AML-193 (cell line): ENCODE measurements around the gene SMIM12.
A peak's percentile ranks its signal among the peaks of the same experiment; 100 is the strongest.

ENCODE experiments used
- DNase-seq, 2 experiments: peaks; one replicate each; lab custom pipeline; 2025; lab: John Stamatoyannopoulos, UW

Gene SMIM12

GRCh38 chr1:34872133-34872503 lies 12.6 kb upstream of the SMIM12 start:
- DNase-seq, result no peak

GRCh38 chr1:34871443-34872132 lies 12.0 kb upstream of the SMIM12 start:
- DNase-seq, result no peak

DNA sequence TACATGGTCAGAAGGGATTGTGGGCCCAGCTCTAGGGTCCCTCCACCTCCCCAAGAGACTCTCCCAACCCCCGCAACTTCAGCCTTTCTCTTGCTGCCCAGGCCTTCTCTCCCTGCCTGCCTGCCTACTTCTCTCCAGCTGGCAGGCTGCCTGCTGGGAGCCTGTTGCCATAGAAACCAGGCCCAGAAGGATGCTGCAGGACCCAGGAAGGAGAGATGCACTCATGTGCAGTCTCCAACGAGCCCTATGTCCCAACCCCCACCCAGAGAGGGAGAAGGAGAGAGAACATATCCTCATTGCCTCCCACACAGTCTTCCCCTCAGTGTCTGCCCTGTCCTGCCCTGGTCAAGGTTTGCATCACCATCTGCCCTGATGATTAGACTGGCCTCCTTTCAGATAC lies 10.8 kb upstream of the SMIM12 start:
- DNase-seq, result no peak

- no peak for DNase-seq
Observed at GRCh38 chr1:34869760-34870159, 10.2 kb upstream of the SMIM12 start.

GRCh38 chr1:34868230-34869049 lies 8.9 kb upstream of the SMIM12 start:
- DNase-seq, result no peak

DNA sequence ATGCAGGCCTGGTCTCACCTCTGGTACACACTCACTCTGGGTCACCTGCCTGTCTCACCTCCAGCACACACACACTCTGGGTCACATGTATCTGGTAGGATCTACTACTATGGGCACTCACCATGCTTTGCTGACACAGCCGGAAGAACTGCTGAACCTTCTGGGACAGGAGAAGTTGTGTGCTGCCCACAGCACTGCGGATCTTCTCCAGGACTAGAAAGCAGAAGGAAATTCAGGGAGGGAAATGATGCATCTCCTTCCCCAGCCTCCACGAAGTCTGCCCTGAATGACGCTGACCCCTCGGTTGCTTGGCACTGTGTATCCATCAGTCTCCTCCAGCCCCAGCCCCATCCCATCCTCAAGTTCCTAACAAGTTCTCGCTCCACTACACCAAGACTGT lies 7.9 kb upstream of the SMIM12 start:
- DNase-seq, result peak; percentile 45 to 49

DNA sequence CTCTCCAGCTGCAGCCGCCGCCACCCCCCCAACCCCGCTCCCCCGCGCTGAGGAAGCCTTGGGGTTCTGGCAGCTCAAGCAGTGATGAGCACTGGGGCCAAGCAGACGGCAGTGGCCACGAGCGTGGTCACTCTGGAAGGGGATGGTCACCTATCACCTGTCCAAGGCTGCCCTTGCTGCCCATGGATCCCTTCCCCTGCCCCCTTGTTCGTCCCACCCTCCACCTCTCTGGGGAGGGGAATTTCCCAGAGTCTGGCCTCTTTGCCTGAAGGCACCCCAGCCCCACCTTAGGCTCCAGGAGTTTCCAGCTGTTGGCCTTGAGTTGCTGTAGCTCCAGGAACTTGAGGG lies 7.2 kb upstream of the SMIM12 start:
- DNase-seq, result no peak

- peak; percentile 59 to 71 for DNase-seq
Observed at GRCh38 chr1:34865981-34866761, 6.6 kb upstream of the SMIM12 start.

DNA sequence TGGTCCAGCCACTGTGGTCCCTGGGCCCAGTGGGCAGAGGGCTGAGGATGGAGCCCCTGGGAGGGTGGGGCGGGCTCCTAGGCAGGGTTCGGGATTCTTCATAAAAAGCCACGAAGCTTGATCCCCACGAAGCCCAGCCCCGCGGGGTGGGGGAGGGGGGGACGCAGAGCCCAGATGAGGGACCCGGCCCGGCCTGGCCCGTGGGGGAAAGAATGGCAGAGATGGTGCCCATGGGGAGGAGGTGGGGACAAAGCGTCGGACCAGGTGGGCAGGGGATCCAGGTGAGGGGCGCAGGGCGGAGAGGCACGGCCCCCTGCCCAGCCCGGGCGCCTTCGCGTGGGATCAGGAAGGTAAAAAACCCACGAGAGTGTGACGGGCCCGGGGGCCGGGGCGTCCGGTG lies 6.0 kb upstream of the SMIM12 start:
- DNase-seq, result no peak

GRCh38 chr1:34864759-34865158 lies 5.2 kb upstream of the SMIM12 start:
- DNase-seq, result no peak

DNA sequence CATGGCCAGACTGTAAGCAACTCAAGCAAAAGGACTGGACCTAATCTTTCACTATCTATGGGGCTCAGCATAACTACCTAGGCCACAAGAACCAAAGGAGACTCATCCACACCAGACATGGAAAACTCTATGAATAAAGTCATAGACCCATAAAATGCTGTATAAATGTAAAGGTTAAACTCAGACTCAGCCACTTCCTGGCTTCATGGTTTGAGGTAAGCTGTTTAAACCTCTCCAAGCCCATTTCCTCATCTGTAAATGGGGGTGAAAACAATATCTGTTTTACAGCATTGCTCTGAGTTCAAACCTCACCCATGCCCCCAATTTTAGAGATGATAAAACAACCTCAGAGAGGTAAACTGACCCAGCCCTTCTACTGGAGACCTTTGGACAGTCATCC lies 4.0 kb upstream of the SMIM12 start:
- no peak for DNase-seq

DNA sequence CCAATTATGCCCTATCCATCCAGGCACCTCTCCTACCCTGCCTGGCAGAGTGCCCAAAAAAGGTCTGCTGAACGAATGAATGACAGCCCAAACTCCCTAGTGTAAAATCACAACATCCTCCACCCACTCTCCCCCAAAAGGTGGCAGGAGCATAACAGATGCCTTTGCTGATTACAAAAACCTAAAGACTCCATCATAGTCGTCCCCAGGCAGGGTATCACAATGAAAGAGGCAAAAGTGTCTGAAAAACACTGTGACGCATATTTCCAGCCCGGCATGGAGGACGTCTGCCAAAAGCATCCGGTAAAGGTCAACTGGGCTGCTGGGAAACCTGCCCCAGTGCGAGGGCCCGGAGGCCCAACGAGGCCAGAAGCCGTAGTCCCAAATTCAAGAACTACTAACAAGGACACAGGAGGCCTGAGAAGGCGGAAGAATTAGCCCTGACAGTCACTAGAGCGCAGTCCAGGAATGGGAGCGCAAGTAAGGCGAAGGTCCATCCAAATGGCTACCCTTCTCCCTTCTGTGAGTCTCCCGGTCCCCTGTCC lies 576 bp downstream of the SMIM12 start:
- DNase-seq, result peak in 1 of 2 experiments; percentile 13

DNA sequence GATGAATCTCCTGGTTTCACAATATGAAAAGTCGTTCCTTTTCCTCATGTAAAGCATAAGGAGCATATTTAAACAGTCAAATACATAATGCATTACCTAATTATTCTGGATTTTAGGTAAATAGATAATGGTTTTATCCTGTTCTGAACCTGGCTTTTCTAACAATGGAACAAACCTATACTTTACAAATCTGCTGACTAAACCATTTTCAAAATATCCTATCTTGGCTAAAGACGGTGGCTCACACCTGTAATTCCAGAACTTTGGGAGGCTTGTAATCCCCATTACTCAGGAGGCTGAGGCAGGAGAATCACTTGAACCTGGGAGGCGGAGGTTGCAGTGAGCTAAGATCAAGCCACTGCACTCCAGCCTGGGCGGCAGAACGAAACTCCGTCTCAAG lies 2.9 kb downstream of the SMIM12 start:
- no peak for DNase-seq

- peak; percentile 92 to 94 for DNase-seq
Observed at GRCh38 chr1:34852677-34853217, 6.8 kb downstream of the SMIM12 start.

- DNase-seq, result no peak
Observed at GRCh38 chr1:34851431-34852105, 8.0 kb downstream of the SMIM12 start.

GRCh38 chr1:34850382-34850781 lies 9.2 kb downstream of the SMIM12 start:
- no peak for DNase-seq

DNA sequence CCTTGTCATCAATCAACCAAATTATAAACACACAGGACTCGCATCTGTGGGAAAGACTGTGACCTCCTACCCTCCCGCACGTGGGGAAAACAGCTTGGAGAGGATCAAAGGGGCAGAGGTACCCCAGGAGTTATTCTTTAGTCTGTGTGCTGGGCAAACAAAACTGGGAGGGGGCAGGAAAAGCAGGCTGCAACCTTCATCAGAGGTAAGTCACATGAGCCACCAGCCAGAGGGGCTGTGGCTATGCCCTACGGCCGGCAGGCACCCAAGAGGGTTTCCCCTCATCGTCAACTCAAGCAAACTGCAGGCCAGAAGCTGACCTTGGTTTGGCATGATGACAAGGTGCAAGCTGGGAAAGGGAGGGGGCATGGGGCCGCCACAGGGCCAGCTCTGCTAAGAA lies 12.5 kb downstream of the SMIM12 start:
- no peak for DNase-seq

DNA sequence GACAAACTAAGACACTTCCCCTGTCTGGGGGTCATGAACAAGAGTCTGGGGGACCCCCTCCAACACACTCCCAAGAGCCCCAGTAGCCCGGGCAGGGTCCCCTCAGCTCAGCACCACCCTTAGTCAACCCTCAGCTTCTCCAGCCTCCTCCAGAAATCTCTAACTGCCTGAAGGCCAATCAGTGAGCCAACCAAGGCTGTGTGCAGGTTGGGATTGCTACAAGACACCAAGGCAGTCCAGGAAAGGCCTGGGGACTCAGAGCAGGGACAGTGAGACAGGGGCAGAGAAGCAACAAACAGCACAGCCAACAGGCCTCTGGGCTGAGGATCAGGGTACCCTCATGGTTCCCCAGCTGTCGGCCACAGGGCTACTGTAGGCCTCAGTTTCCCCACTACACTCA lies 13.3 kb downstream of the SMIM12 start:
- DNase-seq, result no peak

DNA sequence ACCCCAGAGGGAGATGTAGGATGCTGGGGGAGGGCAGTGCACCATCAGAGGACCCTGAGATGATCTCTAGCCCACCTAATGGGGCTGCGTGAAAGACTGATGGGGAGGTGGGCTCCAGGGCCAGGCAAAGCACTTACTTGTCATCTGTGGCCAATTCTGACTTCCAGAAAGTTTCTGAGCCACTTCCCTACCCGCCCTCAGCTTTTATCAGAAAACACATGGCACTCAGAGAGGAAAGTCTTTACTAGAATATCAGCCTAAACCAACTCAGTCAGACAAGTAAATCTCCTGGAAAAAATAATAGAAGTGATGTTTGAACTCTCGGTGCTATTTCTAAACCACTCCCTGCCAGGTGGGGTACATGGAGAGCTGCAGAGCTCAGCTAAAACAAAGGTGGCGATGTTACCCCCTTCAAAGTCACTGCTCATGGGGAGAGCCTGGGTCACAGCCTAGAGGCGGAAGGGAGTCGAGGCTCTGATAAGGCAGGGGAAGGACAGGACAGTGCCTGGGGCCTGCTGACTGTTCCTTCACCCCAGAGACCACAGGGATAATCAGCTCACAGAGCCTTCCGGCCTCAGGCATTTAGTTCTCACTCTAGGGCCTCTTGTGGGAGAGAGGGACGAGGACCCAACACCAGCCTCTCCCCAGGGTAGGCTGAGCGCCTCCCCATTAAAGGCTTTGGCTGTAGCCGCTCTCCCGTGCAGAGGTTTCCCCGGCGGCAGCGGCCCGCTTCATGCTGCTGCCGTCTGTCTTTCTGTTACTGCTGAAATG lies 14.2 kb downstream of the SMIM12 start:
- no peak for DNase-seq

- no peak for DNase-seq
Observed at GRCh38 chr1:34844252-34844634, 15.3 kb downstream of the SMIM12 start.
